ENCODE measurements around the gene GALNT13.
"Not testable (repeated sequence)": the region's sequence is repeated elsewhere in the genome, so short reads cannot be mapped to it uniquely, and the experiment has no call there.

The GALNT13 gene

DNA sequence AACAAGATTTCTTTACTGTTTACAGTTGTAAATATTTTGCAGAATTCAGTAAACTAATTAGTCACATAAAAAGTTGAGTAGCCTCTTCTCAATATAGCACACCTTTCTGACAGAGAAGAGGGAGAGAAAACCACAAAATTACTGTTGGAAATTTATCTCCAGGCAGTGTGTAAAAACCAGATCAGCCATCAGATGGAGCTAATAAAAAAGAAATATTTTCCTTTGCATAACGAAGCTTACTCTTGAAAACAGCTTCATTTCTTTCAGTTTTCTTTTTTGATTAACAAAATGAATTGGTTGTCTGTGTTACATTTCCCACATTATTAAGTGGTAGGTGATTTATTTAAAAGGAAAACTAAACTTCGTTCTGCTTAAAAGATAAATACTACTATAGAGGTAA lies 567.4 kb downstream of the GALNT13 start:
- no peak for DNase-seq

DNA sequence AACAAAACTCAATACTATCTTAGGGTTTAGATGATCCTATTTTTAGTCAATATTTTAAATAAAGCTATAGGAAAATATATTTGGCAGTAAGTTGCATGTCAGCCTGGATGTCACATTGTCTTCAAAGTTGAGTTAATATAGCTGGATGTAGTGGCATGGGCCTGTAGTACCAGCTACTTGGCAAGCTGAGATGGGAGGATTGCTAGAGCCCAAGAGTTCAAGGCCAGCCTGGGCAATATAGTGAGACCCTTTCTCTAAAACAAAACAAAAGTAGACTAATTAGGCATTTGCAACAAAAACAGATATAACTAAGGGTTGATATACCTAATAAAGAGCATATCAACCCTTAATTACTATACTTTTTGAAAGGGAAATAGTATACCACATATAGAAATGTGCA lies 572.2 kb downstream of the GALNT13 start:
- DNase-seq: no peak

DNA sequence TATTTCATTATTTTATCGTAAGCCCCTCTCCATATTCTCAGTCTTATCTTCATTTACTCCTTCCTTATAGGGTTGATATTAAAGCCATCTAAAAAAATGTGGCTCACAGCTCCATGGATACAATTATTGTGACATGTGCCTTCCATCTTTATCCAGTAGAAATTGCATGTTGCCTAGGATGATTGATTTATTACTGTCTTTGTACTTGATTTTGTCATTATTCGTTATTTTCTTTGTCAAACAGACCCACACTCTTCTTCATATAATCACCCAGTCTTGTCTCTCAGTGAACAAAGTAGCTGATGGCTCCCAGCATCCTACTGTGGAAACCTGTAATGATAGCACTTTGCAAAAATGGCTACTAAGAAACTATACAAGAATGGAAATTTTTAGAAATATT lies 574.6 kb downstream of the GALNT13 start:
- no peak for DNase-seq

DNA sequence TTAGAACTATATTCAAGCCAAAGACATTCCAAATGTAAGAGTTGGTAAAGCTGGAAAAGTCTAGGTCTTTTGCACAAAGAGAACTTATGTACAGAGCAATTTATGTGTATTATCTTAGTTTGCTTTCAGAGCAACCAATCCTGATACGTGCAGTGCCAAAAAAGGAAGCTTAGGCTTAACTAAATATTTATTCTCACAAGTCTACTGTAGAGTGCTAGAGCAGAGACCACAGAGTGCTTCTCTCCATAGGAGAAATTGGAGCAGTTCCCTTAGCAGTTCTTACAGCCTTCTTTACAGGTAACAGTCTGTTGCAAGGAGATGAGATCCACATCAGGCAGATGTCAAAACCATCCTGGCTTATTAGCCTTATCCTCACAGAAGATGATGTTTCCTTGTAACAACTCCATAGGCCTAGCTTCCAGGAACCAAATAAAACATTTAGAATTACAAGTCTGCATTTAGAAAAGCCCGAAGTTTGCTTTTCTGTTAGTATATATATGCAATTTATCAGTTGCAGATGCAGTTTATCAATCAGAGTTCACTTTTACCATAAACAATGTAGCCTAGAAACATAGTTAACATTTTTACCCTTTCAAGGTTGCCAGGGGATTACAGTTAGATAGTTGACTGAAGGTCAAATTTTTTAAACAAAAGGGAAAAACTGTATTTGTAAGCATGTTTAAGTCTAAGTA lies 576.2 kb downstream of the GALNT13 start:
- no peak for DNase-seq

DNA sequence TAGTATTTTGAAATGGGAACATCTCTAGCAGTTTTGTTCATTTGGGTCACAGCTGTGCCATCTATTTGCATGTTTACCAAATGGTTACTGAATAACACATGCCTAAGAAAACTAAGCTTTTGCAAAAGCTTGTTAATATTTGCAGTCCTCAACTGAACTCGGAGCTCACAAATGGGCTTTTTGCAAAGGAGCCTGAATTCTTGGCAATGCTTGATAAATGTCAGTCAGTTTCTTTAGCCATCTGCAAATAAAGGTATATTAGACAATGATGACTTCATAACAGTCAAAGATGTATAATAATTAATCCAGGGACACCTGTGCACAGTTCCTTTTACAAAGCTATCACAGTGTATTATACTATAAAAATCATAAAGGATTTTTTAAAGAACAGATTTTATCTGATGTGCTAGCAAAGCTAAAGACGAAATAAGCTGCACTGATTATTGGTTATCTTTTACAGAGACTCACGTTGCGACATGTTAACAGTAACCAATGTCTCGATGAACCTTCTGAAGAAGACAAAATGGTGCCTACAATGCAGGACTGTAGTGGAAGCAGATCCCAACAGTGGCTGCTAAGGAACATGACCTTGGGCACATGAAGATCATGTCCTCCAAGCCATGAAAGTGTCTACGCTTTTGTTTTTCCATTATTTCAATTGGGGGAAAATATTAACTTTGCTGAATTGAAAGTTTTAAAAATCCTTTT lies 578.4 kb downstream of the GALNT13 start:
- no peak for DNase-seq

DNA sequence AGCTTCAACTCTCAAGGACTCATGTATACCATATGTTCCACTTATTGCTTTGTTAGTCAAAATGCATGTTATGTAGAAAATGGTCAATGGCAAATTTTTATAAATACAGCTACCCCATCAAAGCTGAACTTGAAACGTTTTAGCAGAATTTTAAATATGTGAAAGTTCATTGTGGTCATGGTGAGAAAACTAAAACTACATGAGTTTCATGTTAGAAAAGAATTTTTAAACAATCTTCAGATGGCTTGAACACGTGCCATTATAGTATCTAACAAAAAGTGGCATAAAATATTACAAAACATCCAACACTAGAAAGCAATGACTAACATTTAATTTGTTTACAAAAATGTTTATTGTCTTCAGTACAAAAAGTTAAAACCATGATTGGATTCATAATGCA lies 580.7 kb downstream of the GALNT13 start:
- no peak for DNase-seq

DNA sequence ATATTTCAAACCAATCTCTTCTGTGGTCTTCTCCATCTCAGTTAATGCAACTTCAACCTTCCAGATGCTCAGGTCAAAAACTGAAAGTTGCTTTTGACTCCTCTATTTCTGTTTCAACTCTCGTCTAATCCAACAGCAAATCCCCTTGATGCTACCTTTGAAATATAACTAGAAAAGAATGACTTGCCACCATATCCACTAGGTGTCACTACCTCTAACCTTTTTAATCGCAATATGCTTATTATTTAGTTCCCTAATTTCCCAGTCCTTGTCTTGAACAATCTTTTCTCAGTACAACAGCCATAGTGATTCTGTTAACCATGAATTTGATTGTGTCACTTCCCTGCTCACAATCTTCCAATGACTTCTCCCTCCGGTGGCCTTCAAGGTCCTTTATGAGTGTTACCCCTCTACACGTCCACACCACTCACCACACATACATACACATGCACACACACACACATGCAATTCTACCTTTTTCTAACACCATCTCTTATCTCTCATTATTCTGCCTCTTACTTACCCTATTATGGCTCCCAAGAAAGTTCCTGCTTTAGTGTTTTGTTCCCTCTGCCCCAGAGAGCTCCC lies 581.3 kb downstream of the GALNT13 start:
- DNase-seq: no peak

DNA sequence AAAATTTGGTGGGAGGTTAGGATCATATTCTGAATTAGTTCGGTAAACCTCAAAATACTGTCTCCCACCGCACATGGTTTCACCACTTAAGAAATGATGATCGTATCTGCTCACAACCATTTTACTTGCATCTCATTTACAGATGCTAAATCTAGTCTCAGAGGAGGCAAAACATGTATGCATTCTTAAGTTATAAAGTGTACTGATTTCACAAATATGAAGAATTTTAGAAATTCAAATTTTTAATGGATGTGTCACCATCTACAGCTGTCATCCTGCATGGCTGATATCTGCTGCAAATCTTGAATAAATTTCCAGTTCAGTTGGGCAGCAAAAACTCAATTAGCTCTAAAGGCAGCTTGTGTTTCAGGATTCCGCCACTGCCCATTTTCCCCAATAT lies 583.4 kb downstream of the GALNT13 start:
- no peak for DNase-seq

DNA sequence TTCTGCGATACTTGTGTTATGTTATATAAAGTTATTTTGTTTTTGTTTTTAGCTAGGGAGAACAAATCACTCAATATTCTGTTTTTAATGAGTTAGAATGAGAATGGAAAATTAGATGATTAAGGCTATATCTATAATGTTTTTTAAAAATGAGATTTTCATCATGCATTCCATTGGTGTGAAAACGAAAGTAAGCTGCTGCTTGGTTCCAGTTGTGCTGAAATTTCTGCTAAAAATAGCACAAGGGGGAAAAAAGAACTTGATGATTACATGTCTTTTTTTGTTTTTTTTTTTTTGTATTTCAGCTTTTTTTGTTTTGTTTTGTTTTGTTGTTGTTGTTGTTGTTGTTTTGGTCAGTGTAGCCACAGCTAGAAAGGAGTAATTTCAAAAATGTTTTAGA lies 584.1 kb downstream of the GALNT13 start:
- DNase-seq: no peak

DNA sequence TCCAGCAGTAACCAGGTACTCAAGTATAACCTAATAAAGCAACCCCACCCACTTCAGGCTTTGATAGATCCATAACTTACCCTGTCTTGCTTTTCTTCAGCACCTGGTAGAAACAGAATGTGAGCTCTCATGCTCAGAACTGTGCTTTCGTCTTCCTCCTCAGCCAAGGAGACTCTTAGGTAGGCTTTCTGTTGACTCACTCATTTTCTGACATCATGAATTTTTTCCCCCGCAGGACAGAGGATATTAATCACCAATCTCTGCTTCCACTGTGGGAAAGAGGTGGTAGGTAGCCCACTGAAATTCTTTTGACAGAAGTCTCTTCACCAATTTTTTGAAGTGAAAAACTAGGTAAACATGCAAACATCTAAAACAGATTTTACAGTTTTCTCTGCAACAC lies 585.6 kb downstream of the GALNT13 start:
- no peak for DNase-seq

DNA sequence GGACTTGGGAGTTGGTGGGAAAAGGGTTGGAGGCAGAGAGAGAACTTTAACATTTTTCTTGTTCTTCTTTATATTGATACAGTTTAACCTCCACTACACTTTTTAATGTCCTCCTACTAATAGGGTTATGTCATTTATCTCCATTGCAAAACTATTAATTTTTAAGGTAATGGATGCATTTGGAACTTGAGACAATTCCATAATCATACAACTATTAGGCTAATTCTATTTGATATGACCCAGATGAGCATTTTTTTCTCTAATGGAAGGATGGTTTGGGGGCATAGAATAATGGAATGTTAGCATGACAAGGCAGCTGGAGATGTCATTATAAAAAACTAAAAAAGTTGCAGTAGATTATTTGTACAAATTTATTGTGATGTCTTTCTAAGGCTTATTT lies 587.6 kb downstream of the GALNT13 start:
- no peak for DNase-seq

DNA sequence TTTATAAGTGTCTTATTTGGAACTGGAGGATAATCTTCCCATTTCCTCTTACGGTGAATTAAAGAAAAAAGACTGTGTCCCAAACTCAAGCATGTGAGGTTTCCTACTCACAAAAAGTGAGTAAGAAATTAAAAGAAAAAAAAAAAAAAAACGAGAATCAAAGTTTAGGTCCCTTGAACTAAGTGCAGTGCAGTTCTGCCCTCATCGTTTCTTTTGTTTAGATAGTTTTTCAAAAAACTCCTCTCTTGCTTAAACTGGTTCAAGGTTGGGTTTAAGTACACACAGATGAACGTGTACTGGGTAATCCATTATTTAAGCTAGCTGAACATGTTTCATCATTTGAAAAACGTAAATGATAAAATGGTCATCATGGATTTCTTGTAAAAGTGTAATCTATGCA lies 590.9 kb downstream of the GALNT13 start:
- DNase-seq: no peak

DNA sequence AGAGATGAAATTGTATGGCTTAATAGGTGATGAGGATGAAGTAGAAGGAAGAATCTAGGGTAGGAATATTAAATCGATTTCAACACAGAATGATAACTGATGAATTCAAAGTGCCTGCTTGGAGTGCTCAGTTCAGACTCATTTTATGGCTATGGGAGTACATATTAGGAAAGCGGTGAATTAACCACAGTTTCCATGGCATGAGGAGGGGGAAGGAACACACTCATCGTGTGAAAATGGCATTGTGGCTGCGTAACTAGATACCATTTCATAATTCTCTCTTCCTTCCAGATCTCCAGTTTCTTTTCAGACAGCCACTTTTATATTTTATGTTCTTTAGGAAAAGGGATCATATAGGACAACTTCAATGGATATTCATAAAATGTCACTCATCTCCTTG lies 594.5 kb downstream of the GALNT13 start:
- DNase-seq: no peak

DNA sequence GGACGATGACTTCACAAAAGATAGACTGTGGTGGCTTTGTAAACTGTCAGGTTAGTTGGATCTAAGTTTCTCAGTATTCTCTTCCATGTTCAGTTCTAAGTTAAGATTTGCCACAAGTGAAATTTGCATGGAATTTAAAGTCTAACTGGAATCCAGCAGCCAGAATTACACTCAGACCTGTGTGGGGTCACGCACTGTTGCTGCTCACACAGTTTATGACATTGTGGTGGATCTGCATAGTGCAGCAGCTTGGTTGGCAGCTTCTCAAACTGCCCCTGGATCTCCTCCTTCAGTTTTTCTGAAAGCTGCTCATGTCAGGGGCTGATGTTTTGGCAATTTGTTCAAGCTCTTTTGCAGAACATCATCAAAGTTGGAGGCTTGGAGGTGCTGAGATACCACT lies 598.7 kb downstream of the GALNT13 start:
- no peak for DNase-seq

DNA sequence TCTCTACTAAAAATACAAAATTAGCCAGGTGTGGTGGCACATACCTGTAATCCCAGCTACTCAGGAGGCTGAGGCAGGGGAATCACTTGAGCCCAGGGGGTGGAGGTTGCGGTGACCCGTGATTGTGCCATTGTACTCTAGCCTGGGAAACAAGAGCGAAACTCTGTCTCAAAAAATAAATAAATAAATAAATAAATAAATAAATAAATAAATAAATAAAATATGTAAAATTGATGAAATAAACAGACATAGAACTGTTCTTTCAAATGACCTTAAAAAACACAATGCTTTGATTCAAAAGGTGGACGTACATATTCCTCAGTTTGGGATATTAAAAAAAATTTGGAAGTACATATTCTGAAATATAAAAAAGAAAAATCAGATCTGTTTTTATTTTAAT lies 599.8 kb downstream of the GALNT13 start:
- DNase-seq: not testable (repeated sequence)

DNA sequence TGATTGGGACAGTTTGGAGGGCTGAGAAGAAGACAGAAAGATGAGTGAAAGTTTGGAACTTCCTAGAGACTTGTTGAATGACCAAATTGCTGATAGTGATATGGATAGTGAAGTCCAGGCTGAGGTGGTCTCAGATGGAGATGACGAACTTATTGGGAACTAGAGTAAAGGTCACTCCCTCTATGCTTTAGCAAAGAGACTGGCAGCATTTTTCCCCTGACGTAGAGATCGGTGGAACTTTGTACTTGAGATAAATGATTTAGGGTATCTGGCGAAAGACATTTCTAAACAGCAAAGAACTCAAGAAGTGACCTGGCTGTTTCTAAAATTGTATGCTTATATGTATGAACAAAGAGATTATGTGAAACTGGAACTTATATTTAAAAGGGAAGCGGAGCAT lies 605.6 kb downstream of the GALNT13 start:
- DNase-seq: no peak

DNA sequence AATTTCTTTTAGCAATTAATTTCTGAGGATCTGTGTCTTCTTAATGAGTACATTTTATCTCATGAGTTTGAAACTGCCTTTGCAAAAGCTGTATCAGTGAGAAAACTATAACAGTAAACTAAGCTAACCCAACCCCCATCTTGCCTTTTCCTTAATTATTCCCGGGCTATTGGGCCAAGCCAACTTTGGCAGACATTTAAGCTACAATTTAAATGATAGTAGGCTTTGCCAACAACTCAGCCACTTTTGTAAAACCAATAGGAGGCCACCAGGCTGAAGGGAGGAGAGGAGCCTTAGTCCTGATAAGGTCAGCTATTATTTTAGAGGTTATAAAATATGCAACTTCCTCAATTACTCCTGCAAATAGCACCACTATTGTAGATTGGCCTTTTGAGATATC lies 608.8 kb downstream of the GALNT13 start:
- DNase-seq: no peak

DNA sequence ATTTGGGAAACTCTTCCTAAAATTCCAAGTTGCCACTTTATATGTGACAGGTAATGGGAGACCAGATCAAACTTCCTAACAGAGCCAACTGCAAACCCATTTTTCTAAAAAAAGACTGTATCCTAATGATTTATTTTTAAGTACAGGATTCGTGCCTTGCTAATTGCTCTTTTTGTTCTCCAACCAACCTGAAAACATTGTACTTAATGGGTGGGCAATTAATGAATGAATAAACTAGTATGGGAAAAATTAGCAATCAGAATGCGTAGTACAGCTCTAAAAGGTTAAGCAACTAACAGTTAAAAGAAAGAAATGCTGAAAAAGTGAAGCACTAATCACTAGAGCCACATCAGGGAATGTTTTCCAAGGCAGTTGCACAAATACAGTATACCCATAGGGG lies 609.6 kb downstream of the GALNT13 start:
- no peak for DNase-seq

DNA sequence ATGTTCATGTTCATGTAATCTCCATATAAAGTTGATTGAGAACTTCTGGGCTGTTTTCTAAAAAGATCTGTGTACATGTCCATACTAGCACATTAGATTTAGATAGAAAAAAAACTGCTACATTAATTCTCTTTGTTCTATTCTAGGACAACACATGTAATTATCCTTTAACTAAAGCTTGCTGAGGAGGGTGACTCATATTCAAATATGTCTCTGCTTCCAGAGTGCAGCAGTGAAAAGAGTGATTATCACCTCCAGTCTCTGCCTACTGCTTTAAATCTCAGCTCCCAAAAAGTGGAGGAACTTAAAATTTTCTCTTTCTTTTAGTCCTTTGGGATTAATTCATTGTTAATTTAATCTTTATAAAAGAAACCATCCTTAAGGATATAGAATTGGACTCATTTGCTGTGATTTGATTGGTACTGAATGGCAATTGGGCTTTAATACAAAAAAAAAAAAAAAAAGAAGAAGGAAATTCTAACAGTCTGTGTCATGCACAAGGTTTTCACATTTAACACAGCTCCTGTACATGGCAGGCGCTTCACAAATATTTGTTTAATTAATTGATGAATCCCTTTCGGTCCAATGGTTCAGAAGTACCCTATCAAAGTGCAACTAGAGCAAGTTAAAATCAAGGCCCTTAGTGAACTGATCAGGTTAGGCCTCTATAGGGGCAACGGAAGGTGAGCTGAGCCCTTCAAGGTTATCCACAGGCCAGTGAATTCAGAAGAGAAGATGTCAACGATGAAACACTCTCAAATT lies 612.8 kb downstream of the GALNT13 start:
- no peak for DNase-seq

DNA sequence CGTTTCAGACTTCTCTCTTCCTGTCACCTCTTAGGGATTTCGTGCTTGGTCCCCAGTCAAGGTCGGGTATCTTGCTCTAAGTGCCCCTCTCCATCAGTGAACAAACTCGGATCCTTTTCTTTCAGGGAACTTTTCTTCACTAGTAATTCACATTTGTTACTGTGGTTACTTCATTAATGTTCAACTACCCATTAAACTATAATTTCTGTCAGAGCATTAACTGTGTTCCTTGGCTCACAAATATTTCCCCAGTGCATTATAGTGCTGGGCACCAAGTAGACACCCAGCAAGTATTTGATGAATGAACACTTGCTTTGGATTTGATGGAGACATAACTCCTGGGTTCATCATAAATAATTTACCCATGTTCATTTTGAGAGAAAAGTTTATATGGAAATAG lies 617.1 kb downstream of the GALNT13 start:
- DNase-seq: no peak

DNA sequence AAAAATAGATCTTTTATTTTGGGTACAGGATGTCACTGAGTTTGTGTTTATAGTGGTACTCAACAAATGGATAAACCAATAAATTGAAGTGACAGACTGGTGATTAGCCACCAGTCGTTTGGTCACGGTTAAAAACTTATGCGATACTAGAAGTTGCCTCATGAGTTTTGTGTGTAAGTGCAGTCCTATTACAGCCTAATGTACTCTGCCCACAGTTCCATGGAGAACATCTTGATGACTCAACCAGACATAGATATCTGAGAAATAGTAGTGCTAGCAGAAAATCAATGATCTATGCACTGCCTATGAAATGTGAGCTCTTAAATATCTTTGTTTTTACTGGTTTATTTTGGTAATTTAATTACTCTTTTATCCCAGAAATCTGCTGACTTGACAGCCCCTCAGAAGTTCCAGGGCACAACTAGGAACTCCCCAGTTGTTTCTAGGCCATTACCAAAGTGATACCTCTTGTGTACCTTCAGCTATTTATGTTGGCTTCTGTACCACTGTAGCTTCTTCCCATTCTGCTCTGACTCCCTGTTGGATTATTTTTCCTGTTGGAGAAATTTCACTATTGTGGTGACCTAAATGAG lies 617.6 kb downstream of the GALNT13 start:
- DNase-seq: no peak

DNA sequence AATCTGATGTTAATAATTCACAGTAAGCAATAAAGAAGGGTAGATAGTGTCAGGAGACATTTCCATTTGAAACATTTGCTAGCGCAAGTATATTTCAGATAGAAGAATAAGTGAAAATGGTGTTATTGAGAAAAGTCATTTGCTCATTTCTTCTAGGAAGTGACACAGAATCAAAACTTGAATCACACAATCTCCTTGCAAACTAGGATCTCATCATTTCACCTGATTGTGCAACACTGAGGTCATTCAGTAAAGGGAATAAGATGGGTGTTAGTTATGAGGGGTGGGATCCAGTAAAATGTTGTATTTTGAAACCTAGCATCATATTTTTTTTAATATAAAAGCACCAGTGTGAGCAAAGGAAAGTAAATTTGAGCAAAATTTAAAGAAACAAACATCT lies 618.8 kb downstream of the GALNT13 start:
- DNase-seq: no peak

DNA sequence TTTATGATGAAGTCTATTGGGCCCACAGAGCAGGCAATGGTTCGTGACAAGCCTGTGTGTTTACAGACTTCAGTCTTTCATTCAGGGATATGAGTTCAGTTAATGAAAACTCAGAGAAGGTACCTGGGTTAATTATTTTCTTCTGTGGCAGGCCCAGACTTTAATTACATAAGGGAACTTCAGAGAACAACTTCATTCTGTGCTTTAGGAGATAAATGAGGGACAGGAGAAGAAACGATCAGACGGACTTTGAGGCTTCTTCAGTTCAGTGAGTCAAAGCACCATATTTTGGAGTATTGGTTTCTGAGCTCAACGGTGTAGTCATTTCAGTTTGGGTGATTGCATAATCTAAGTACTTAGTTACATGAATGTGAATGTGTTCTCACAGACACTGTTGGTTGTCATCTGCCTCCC lies 623.7 kb downstream of the GALNT13 start:
- no peak for DNase-seq
